Osteoblast (primary cell): ENCODE data around the gene DTNB. TPM values are rescaled to one million over a fixed set of nuclear protein-coding genes. Genes with fewer than 3 reads are reported as not detected.
A peak's percentile ranks its signal among the peaks of the same experiment; 100 is the strongest.
"Not testable (repeated sequence)": the region's sequence is repeated elsewhere in the genome, so short reads cannot be mapped to it uniquely, and the experiment has no call there.

Experiments used
- DNase-seq: peaks from one replicate; pipeline ENCODE4 v3.0.0; 2011; ENCODE audit warnings: low spot score, mixed read lengths; ENCODE audit not compliant: insufficient read length; ENCODE audit errors: missing footprints
- H2AFZ ChIP-seq: 2 replicates; pipeline ENCODE4 v1.6.0; 2011; ENCODE audit warnings: mild to moderate bottlenecking, low read length
- H3K27ac ChIP-seq: 2 replicates; pipeline ENCODE4 v1.5.1; 2011; ENCODE audit warnings: mild to moderate bottlenecking, low read depth, low read length, moderate library complexity
- H3K27me3 ChIP-seq: 2 replicates; pipeline ENCODE4 v1.6.0; 2012; ENCODE audit warnings: mild to moderate bottlenecking, control low read depth, inconsistent platforms, low read length, moderate library complexity; ENCODE audit not compliant: insufficient read depth
- H3K36me3 ChIP-seq: 2 replicates; pipeline ENCODE4 v1.5.1; 2011; ENCODE audit warnings: mild to moderate bottlenecking, low read length, control low read depth, moderate library complexity; ENCODE audit not compliant: insufficient read depth
- H3K4me1 ChIP-seq: 2 replicates; pipeline ENCODE4 v1.5.1; 2011; ENCODE audit warnings: mild to moderate bottlenecking, low read length, control low read depth, moderate library complexity; ENCODE audit not compliant: insufficient read depth
- H3K4me2 ChIP-seq: 2 replicates; pipeline ENCODE4 v1.6.0; 2011; ENCODE audit warnings: mild to moderate bottlenecking, low read length; ENCODE audit not compliant: insufficient read depth
- H3K4me3 ChIP-seq: fragments of 200-600 bp; sonication (generic); 3 replicates; pipeline ENCODE4 v1.5.1; 2012; ENCODE audit warnings: mild to moderate bottlenecking, low read length, inconsistent platforms; ENCODE audit not compliant: insufficient read depth
- H3K79me2 ChIP-seq: 2 replicates; pipeline ENCODE4 v1.6.0; 2012; ENCODE audit warnings: mild to moderate bottlenecking, low read length, control low read depth, inconsistent platforms; ENCODE audit not compliant: insufficient read depth
- H3K9me3 ChIP-seq: 2 replicates; pipeline ENCODE4 v1.5.1; 2011; ENCODE audit warnings: low read depth, low read length, control low read depth
- H4K20me1 ChIP-seq: 2 replicates; pipeline ENCODE4 v1.6.0; 2012; ENCODE audit warnings: mild to moderate bottlenecking, low read length, control low read depth; ENCODE audit not compliant: insufficient read depth
- CTCF ChIP-seq: IDR thresholded peaks from 2 replicates; pipeline ENCODE4 v1.5.1; 2011; ENCODE audit warnings: mild to moderate bottlenecking, low read depth, low read length, moderate library complexity; ENCODE audit errors: extremely low read depth
- total RNA-seq: library from RNA; depleted of rRNA; stranded (reverse); fragments of >200 nt; gene quantifications from 2 replicates; pipeline ENCODE4 v1.2.3, GENCODE V29; 2012

Gene DTNB
- total RNA-seq, 1 donor = 9.8 TPM

GRCh38 chr2:25672494-25673299 is 680 bp downstream of the DTNB start:
- peak overlapping the region; percentile 79 for H3K4me3 ChIP-seq
- peak overlapping the region; percentile 96 for H3K4me2 ChIP-seq
- H3K36me3 ChIP-seq = no peaks in the 10 kb centered on the region
- H3K27ac ChIP-seq = no peak overlapping the region
- no peaks in the 10 kb centered on the region for H3K9me3 ChIP-seq
- TF ChIP-seq CTCF = no peak
- H3K4me1 ChIP-seq = peaks cover 9% of the 10 kb centered on the region
- peaks cover 7% of the 10 kb centered on the region for H3K27me3 ChIP-seq
- peak overlapping the region; percentile 92 for H2AFZ ChIP-seq
- H4K20me1 ChIP-seq = peaks cover 4% of the 10 kb centered on the region
- peak; percentile 89 for DNase-seq
- peaks cover 8% of the 10 kb centered on the region for H3K79me2 ChIP-seq

GRCh38 chr2:25671622-25672021 is 1.8 kb downstream of the DTNB start:
- Histone ChIP-seq H3K27ac (no peak overlapping the region), H4K20me1 (peaks cover 4% of the 10 kb centered on the region), H3K4me2 (no peak overlapping the region), H3K9me3 (no peaks in the 10 kb centered on the region), H3K36me3 (no peaks in the 10 kb centered on the region), H3K27me3 (peaks cover 7% of the 10 kb centered on the region), H2AFZ (no peak overlapping the region), H3K4me3 (no peak overlapping the region), H3K4me1 (peaks cover 9% of the 10 kb centered on the region), H3K79me2 (peaks cover 8% of the 10 kb centered on the region)
- no peak for DNase-seq
- TF ChIP-seq CTCF = no peak

- H3K4me3 ChIP-seq = no peak overlapping the region
- H3K27ac ChIP-seq = no peak overlapping the region
- no peaks in the 10 kb centered on the region for H3K9me3 ChIP-seq
- no peaks in the 10 kb centered on the region for H3K27me3 ChIP-seq
- peaks cover 8% of the 10 kb centered on the region for H3K79me2 ChIP-seq
- peaks cover 10% of the 10 kb centered on the region for H3K4me1 ChIP-seq
- no peak overlapping the region for H2AFZ ChIP-seq
- H3K4me2 ChIP-seq = no peak overlapping the region
- TF ChIP-seq CTCF = no peak
- DNase-seq = no peak
- no peaks in the 10 kb centered on the region for H3K36me3 ChIP-seq
- H4K20me1 ChIP-seq = peaks cover 4% of the 10 kb centered on the region
These were observed 3.9 kb downstream of the DTNB start for GRCh38 chr2:25669520-25669919.

GRCh38 chr2:25666218-25666617 is 7.2 kb downstream of the DTNB start:
- H3K79me2 ChIP-seq = peaks cover 3% of the 10 kb centered on the region
- no peak overlapping the region for H2AFZ ChIP-seq
- peaks cover 4% of the 10 kb centered on the region for H3K4me1 ChIP-seq
- H3K4me2 ChIP-seq = no peak overlapping the region
- peaks cover 4% of the 10 kb centered on the region for H4K20me1 ChIP-seq
- H3K9me3 ChIP-seq = no peaks in the 10 kb centered on the region
- H3K36me3 ChIP-seq = no peaks in the 10 kb centered on the region
- no peak overlapping the region for H3K4me3 ChIP-seq
- no peaks in the 10 kb centered on the region for H3K27me3 ChIP-seq
- no peak for TF ChIP-seq CTCF
- no peak for DNase-seq
- H3K27ac ChIP-seq = no peak overlapping the region

- H3K27me3 ChIP-seq, H2AFZ ChIP-seq, H3K27ac ChIP-seq, H4K20me1 ChIP-seq, H3K9me3 ChIP-seq, DNase-seq, H3K4me2 ChIP-seq, H3K4me3 ChIP-seq, H3K79me2 ChIP-seq, H3K4me1 ChIP-seq, H3K36me3 ChIP-seq: not testable (repeated sequence)
These were observed 7.9 kb downstream of the DTNB start for GRCh38 chr2:25665429-25665828.
